ENCODE measurements around the gene TSPAN33.

Gene TSPAN33

DNA sequence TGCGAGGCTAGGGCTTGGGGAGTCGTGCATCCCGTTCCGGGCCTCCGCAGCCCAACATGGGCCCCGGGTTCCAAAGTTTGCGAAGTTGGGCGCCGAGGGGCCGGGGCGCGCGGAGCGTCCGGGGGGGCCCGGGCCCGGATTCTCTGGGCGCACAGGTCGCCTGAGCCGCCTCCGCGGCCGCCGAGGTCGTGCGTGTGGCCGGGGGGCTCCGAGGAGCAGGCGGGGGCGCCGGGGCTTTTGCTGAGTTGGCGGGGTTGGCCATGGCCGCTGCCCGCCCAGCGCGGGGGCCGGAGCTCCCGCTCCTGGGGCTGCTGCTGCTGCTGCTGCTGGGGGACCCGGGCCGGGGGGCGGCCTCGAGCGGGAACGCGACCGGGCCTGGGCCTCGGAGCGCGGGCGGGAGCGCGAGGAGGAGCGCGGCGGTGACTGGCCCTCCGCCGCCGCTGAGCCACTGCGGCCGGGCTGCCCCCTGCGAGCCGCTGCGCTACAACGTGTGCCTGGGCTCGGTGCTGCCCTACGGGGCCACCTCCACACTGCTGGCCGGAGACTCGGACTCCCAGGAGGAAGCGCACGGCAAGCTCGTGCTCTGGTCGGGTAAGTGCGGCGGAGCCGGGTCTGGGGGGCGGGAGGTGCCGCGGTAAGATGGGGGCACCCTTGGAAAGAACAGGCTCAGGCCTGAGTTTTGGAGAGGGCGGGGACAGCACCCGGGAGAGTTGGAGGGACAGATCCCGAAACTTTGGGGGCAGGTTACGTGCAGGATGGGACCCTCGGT, 44.6 kb downstream of the TSPAN33 start (continued):
- TF ChIP-seq ZNF639 (tag by site-specific recombination; IDR thresholded peaks at IDR 0.05) (no peak), GLIS2 (tag by site-specific recombination; IDR thresholded peaks at IDR 0.05) (peak; percentile 78), ZNF510 (tag by site-specific recombination; IDR thresholded peaks at IDR 0.05; ENCODE audit: insufficient replicate concordance) (no peak), ZNF24 (tag by site-specific recombination; IDR thresholded peaks at IDR 0.05) (no peak), ZNF449 (tag by site-specific recombination; IDR thresholded peaks at IDR 0.05) (peak; percentile 76; the same call in 1 of the 2 replicates), ZNF19 (tag by site-specific recombination; IDR thresholded peaks at IDR 0.05; ENCODE audit: low read depth) (no peak), ZNF311 (tag by site-specific recombination; IDR thresholded peaks at IDR 0.05; ENCODE audit: borderline replicate concordance) (no peak), GLI4 (tag by site-specific recombination; IDR thresholded peaks at IDR 0.05) (no peak), RBAK (tag by site-specific recombination; IDR thresholded peaks at IDR 0.05) (no peak), ZNF26 (tag by site-specific recombination; IDR thresholded peaks at IDR 0.05) (no peak), ZNF747 (tag by site-specific recombination; IDR thresholded peaks at IDR 0.05) (no peak), ZNF146 (tag by site-specific recombination; IDR thresholded peaks at IDR 0.05) (no peak), ZNF280D (tag by site-specific recombination; IDR thresholded peaks at IDR 0.05) (no peak)
- TF ChIP-seq, protein P1, sequence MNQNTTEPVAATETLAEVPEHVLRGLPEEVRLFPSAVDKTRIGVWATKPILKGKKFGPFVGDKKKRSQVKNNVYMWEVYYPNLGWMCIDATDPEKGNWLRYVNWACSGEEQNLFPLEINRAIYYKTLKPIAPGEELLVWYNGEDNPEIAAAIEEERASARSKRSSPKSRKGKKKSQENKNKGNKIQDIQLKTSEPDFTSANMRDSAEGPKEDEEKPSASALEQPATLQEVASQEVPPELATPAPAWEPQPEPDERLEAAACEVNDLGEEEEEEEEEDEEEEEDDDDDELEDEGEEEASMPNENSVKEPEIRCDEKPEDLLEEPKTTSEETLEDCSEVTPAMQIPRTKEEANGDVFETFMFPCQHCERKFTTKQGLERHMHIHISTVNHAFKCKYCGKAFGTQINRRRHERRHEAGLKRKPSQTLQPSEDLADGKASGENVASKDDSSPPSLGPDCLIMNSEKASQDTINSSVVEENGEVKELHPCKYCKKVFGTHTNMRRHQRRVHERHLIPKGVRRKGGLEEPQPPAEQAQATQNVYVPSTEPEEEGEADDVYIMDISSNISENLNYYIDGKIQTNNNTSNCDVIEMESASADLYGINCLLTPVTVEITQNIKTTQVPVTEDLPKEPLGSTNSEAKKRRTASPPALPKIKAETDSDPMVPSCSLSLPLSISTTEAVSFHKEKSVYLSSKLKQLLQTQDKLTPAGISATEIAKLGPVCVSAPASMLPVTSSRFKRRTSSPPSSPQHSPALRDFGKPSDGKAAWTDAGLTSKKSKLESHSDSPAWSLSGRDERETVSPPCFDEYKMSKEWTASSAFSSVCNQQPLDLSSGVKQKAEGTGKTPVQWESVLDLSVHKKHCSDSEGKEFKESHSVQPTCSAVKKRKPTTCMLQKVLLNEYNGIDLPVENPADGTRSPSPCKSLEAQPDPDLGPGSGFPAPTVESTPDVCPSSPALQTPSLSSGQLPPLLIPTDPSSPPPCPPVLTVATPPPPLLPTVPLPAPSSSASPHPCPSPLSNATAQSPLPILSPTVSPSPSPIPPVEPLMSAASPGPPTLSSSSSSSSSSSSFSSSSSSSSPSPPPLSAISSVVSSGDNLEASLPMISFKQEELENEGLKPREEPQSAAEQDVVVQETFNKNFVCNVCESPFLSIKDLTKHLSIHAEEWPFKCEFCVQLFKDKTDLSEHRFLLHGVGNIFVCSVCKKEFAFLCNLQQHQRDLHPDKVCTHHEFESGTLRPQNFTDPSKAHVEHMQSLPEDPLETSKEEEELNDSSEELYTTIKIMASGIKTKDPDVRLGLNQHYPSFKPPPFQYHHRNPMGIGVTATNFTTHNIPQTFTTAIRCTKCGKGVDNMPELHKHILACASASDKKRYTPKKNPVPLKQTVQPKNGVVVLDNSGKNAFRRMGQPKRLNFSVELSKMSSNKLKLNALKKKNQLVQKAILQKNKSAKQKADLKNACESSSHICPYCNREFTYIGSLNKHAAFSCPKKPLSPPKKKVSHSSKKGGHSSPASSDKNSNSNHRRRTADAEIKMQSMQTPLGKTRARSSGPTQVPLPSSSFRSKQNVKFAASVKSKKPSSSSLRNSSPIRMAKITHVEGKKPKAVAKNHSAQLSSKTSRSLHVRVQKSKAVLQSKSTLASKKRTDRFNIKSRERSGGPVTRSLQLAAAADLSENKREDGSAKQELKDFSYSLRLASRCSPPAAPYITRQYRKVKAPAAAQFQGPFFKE (tag by site-specific recombination; IDR thresholded peaks at IDR 0.05; ENCODE audit: borderline replicate concordance), result no peak

All from HEK293 (cell line).